ENCODE results near the gene ABLIM2.

Gene ABLIM2

DNA sequence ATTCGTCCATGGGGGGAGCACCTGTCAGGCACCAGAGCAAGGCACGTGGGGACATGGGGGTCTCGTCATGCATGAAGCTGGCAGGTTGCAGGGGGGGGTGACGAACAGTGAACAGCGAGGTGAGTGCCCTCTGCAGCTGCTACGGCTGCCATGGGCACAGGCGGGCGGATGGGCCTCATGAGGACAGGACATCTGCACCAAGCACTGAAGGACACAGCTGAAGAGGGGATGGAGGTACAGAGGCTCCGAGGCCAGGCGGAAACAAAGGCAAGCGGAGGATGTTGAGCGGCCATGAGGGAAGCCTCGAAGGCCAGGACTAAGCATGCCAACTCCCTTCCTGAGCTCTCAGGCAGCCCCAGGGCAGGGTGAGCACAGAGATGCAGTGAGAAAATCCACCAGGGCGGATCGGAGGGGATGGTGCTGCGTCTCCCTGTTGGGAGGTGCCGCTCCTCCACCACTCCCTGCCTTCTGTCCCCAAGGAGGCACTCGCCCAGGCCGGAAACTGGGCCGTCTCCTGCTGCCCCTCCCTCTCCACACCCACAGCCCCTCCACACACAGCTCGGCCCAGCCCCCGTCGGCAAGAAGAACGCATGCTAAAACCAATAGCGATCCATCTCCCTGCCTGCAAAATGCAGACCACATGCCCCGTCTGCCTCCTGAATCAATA lies 24.6 kb downstream of the ABLIM2 start:
- no peak for DNase-seq

DNA sequence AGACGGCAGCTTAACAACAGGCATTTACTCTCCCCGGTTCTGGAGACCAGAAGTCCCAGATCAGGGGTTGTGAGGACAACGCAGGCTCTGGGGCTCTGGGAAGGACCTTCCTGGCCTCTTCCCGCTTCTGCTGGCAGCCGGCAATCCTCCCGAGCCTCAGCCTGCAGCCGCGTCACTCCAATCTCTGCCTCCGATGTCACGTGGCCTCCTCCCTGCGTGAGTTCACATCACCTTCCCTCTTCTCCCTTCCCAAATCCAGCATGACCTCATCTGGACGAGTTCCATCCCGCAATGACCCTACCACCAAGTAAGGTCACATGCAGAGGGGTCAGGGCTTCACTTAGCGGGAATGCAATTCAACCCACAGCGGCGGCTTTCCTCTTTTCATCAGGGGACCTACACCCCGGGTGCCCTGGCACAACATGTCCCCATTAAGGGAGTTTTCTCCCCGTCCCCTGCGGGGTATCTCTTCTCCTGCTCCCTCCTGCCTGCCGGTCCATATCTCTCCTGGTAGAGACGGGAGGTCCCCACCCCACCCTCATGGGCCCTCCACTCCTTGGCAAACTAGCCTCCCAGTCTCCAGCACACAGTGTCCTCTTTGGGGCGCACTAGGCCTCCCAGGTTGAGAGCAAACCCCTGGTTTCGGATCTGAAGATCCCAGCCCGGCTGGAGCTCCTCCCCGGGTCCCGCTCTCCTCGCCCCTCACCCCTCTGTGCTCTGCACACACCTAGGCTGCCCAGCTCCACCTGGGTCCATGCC lies 25.5 kb downstream of the ABLIM2 start:
- no peak for DNase-seq

GRCh38 chr4:8132400-8132799 lies 26.2 kb downstream of the ABLIM2 start:
- no peak for DNase-seq

DNA sequence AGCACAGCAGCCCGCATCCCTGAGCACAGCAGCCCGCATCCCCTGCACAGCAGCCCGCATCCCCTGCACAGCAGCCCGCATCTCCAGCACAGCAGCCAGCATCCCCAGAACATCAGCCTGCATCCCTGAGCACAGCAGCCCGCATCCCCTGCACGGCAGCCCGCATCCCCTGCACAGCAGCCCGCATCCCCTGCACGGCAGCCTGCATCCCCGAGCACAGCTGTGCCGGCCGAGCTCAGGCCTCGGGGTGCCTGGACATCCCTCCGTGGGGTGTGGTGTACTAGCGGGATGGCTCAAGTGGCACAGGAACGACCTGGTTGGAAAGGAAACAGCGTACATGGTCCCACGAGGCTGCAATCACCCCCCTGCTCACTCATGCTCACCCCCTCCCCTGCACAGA lies 26.8 kb downstream of the ABLIM2 start:
- no peak for DNase-seq

DNA sequence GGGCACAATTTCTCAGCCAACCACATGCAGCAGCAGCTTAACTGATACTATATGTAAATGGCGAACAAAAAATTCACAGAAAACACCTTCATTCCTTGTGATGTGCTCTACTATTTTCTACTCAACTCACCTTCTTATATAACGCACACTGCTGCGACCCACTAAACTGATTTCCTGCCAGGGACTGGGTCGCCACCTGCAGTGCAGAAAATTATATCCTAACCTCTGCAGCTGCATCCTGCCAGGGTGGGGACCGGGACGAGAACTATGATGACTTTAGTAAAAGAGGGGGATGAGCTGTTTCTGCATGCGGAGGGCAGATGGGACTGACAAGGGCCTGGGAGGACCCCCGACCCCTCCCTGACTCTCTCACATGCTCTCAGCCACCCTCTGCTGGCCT lies 27.4 kb downstream of the ABLIM2 start:
- no peak for DNase-seq

GRCh38 chr4:8130346-8131066 lies 28.1 kb downstream of the ABLIM2 start:
- no peak for DNase-seq

- no peak for DNase-seq
These were observed 28.8 kb downstream of the ABLIM2 start for GRCh38 chr4:8129785-8130184.

DNA sequence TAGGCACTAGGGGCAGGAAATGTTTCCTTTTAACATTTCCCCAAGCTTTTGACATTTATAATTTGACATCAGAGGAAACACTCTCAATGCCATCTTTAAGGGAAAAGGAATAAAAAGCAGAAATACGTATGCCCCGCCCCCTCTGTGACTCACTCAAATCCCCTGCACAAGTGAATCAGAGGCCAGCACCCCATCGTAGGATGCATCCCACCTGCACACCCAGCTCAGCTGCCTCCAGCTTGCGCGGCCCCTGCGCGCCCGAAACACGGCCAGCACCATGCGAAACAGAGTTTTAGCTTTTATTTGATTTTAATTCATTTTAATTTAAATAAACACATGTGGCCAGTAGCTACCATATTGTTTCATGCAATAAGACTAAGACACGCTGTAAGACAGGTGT lies 29.5 kb downstream of the ABLIM2 start:
- no peak for DNase-seq

DNA sequence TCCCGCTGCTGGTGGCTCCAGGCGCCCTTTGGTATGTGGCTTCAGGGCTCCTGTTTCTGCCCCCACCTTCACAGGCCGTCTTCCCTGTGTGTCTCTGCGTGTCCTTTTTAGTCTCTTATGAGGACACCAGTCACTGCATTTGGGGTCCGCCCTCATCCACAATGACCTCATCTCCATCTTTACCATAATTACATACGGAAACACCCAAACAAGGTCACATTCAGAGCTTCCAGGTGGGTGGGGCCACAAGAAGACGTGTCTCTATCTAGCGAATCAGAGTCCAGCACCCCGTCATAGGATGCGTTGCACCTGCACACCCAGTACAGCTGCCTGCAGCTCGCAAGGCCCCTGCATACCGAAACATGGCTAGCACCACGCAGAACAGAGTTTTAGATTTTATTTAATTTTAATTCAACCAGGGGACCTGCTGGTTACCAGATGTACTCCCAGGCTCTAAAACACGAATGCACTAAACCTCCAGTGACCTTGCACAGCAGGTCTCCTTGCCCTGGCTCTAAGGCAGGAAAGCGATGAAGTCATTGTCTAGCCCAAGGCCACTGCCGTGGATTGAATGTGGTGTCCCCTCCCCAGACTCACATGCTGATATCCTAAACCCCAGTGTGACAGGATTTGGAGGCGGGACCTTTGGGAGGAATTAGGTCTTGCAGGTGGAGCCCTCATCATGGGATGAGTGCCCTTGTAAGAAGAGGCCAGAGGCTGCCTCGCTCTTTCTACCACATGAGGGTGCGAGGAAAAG lies 30.3 kb downstream of the ABLIM2 start:
- no peak for DNase-seq

DNA sequence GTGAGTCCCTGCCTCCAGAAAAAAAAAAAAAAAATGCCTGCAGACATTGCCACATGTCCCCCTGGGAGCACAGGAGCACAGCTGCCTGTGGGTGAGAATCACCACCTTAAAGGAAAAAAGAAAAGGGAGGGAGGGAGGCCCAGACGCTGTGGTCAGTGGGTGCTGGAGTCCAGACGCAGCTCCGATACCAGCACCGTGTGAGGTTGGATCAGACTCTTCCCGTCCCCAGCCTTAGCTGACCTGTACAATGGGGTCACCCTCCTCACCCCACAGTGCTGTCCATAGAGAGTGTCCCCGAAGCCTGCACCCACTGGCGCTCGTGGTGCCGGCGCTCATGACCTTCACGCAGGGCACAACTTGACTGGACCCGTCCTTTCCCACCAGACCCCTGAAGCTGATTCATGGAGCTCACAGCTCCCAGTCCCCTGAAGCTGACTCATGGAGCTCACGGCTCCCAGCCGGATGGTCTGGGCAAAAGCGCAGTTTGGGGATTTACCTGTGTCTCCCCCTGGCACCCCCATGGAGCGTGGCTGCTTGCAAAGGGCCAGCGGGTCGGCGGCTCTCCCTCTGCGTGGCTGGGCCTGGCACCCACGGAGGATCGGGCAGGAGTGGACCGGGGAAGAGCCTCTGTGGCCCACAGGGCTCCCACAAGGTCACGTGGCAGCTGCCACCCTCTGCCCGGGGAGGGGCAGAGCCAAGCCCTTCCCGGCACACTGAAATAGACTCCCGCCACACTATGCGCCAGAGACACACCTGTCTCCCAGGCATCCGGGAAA lies 31.4 kb downstream of the ABLIM2 start:
- DNase-seq = no peak

GRCh38 chr4:8126523-8126922 lies 32.1 kb downstream of the ABLIM2 start:
- DNase-seq = no peak

GRCh38 chr4:8125526-8126056 lies 33.0 kb downstream of the ABLIM2 start:
- DNase-seq = no peak

GRCh38 chr4:8123870-8124269 lies 34.7 kb downstream of the ABLIM2 start:
- no peak for DNase-seq

DNA sequence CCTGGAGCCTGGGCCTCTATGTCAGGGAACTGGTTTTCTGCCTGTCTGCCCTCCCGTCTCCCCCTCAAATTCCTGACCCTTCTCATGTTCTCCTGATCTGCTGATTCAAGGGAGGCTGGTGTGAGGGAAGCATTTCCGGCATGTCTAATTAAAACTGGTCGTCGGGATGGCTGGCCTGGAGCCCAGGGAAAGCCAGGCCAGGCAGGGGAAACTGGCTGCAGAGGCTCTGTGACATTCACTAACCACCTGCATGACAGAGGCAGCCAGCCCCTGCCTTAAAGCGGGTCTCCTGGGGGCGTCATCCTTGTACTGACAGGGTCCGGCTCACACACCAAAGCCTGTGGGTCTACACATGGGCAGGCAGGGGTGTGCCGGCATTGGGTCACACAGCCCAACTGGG lies 35.2 kb downstream of the ABLIM2 start:
- DNase-seq = no peak

DNA sequence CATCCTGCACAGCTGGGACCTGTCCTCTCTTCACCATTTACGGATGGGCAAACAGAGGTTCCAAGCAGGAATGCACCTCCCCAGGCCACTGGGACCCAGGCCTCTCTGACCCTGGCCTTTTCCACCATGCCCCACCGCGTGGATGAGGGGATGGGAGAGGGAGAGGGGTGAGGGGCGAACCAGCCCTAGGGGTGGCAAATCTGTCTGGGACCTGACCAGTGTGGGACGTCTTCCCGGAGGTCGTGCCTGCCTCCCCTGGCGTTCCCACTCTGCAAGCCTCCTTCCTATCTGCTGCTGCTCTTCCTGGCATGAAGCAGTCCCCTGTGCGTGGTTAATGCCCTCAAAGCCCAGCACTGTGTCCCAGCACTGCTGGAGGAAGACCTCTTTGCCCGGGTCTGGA lies 35.9 kb downstream of the ABLIM2 start:
- no peak for DNase-seq

- DNase-seq = no peak
These were observed 37.2 kb downstream of the ABLIM2 start for GRCh38 chr4:8121292-8122015.

DNA sequence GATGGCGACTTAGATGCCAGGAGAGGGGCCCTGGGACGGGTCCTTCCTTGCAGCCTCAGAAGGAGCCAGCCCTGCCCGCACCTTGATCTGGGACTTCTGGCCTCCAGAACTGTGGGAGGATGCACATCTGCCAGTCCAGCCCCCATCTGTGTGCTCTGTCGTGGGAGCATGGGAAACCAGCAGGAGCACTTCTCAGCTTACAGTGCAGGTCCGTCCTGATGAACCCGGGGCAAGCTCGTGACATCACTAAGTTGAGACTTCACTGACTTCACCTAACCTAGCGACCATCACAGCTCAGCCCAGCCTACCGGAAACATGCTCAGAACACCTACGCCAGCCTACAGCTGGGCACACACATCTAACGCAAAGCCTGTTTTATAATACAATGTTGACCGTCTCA lies 38.1 kb downstream of the ABLIM2 start:
- no peak for DNase-seq

DNA sequence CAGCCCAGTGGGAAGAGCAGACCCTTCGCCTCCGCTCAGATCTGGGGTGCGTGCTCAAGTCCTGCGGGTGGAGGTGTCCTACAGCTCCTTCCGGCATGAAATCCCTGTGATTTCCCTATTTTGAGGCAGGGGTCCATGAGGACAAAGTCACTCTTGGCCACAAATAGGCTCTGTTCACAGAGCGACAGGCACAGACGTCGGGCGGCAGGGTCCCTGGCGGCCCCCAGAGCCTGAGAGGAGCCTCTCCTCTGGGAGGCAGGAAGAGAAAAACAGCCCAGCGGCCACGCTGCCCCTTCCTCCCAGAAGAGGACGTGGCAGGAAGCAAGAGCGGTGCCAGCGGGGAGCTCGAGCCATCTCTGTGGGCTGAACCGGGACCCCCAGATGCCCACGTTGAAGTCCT lies 38.7 kb downstream of the ABLIM2 start:
- DNase-seq = no peak

DNA sequence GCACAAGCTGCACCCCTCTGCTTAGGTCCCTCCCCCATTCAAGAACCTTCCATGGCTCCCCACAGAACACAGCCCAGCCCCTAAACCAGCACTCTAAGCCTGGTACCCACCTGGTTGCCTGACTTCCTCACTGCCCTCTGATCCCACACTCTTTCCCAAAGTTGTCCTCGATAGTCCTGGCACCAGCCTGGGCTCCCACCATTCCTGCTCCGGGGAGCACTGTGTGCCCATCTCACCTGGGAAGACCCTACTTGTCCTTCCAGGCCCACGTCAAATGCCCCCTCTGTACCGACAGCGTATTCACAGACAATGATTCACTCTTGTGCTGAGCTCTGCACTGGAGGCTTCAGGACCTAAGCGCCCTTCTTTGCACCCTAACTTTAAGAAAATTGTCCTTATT lies 40.1 kb downstream of the ABLIM2 start:
- no peak for DNase-seq

- no peak for DNase-seq
These were observed 40.6 kb downstream of the ABLIM2 start for GRCh38 chr4:8118035-8118434.

GRCh38 chr4:8117278-8117682 lies 41.3 kb downstream of the ABLIM2 start:
- peak; percentile 79 for DNase-seq

GRCh38 chr4:8115916-8116315 lies 42.7 kb downstream of the ABLIM2 start:
- DNase-seq = no peak
